IMR-90 (cell line): Measurements from ENCODE around the gene IWS1. TPM values are rescaled to one million over a fixed set of nuclear protein-coding genes. Genes with fewer than 3 reads are reported as not detected.

Experiments used
- ATAC-seq: fragments of 200-7000 bp; cut with Tn5 transposase; 2 replicates; pipeline ENCODE4 v1.9.1; 2020; ENCODE audit warnings: low read depth, mild to moderate bottlenecking, moderate library complexity
- BruUV-seq: library from RNA; stranded (reverse); fragments of 400-500 nt; replicated peaks from 2 replicates; lab custom pipeline; 2021; lab: Mats Ljungman, UMichigan
- CTCF ChIA-PET: fragments of 300-600 bp; formaldehyde crosslinking; extraction: SDS; loops from one replicate; lab custom pipeline; 2021; ENCODE audit warnings: antibody characterized with exemption; lab: Yijun Ruan, JAX
- POLR2A ChIA-PET: fragments of 300-600 bp; sonication (Branson Sonifier 250); formaldehyde crosslinking; loops from one replicate; lab custom pipeline; 2022; ENCODE audit warnings: antibody characterized with exemption; ENCODE audit not compliant: unreplicated experiment; lab: Charles Lee
- DNase-seq: peaks from one replicate; pipeline ENCODE4 v3.0.0; 2013
- H2AFZ ChIP-seq: replicated peaks from 2 replicates; pipeline ENCODE3; 2013; ENCODE audit warnings: low read length, mild to moderate bottlenecking; ENCODE audit not compliant: poor library complexity
- H2AK5ac ChIP-seq: 2 replicates; pipeline ENCODE4 v1.6.1; 2013; ENCODE audit warnings: low read depth, low read length, inconsistent platforms
- H2AK9ac ChIP-seq: replicated peaks from 2 replicates; pipeline ENCODE3; 2013; ENCODE audit warnings: mild to moderate bottlenecking, low read depth, low read length, moderate library complexity; ENCODE audit not compliant: poor library complexity
- H2BK120ac ChIP-seq: 2 replicates; pipeline ENCODE4 v1.6.1; 2013; ENCODE audit warnings: low read depth, low read length, inconsistent platforms
- H2BK15ac ChIP-seq: 3 replicates; pipeline ENCODE4 v1.6.1; 2013; ENCODE audit warnings: low read depth, low read length, inconsistent platforms
- H2BK20ac ChIP-seq: 2 replicates; pipeline ENCODE4 v1.6.1; 2013; ENCODE audit warnings: low read depth, mild to moderate bottlenecking, inconsistent platforms, low read length, moderate library complexity
- H2BK5ac ChIP-seq: 2 replicates; pipeline ENCODE4 v1.6.1; 2013; ENCODE audit warnings: mild to moderate bottlenecking, low read depth, low read length, inconsistent platforms; ENCODE audit not compliant: poor library complexity, severe bottlenecking
- H3K14ac ChIP-seq: replicated peaks from 2 replicates; pipeline ENCODE4 v1.6.1; 2013; ENCODE audit warnings: low read depth, low read length, inconsistent platforms
- H3K18ac ChIP-seq: 2 replicates; pipeline ENCODE4 v1.6.1; 2013; ENCODE audit warnings: low read depth, low read length, control low read depth
- H3K23ac ChIP-seq: 2 replicates; pipeline ENCODE4 v1.6.1; 2013; ENCODE audit warnings: low read depth, low read length, inconsistent platforms
- H3K27ac ChIP-seq: 2 replicates; pipeline ENCODE4 v1.5.1; 2013; ENCODE audit warnings: mild to moderate bottlenecking, control low read depth, low read length; ENCODE audit not compliant: insufficient read depth
- H3K27me3 ChIP-seq: 2 replicates; pipeline ENCODE4 v1.6.1; 2013; ENCODE audit warnings: low read length; ENCODE audit not compliant: control insufficient read depth, insufficient read depth
- H3K36me3 ChIP-seq: 2 replicates; pipeline ENCODE4 v1.6.1; 2013; ENCODE audit warnings: low read length, mixed read lengths; ENCODE audit not compliant: control insufficient read depth, insufficient read depth
- H3K4ac ChIP-seq: 2 replicates; pipeline ENCODE4 v1.6.1; 2013; ENCODE audit warnings: low read depth, low read length, inconsistent platforms
- H3K4me1 ChIP-seq: 2 replicates; pipeline ENCODE4 v1.6.1; 2013; ENCODE audit warnings: low read length, mixed read lengths; ENCODE audit not compliant: control insufficient read depth, insufficient read depth
- H3K4me2 ChIP-seq: 2 replicates; pipeline ENCODE4 v1.6.1; 2013; ENCODE audit warnings: low read depth, mild to moderate bottlenecking, control low read depth, low read length, moderate library complexity
- H3K4me3 ChIP-seq: 2 replicates; pipeline ENCODE4 v1.5.1; 2013; ENCODE audit warnings: low read depth, mild to moderate bottlenecking, control low read depth, low read length, moderate library complexity; ENCODE audit not compliant: insufficient read depth
- H3K56ac ChIP-seq: 2 replicates; pipeline ENCODE4 v1.6.1; 2013; ENCODE audit warnings: low read length, inconsistent platforms; ENCODE audit not compliant: insufficient read depth; ENCODE audit errors: extremely low read depth
- H3K79me1 ChIP-seq, 2 experiments: 2 replicates each; pipeline ENCODE4 v1.6.1; 2013; ENCODE audit warnings: low read length in 2 of 2, inconsistent platforms in 1 of 2, low read depth in 1 of 2
- H3K9ac ChIP-seq: 2 replicates; pipeline ENCODE4 v1.6.1; 2013; ENCODE audit warnings: low read depth, low read length, control low read depth
- H3K9me1 ChIP-seq: 2 replicates; pipeline ENCODE4 v1.6.1; 2013; ENCODE audit warnings: low read length, inconsistent platforms; ENCODE audit not compliant: insufficient read depth
- H3K9me3 ChIP-seq: 2 replicates; pipeline ENCODE4 v1.6.1; 2013; ENCODE audit warnings: low read length; ENCODE audit not compliant: control insufficient read depth, insufficient read depth
- H4K20me1 ChIP-seq: 2 replicates; pipeline ENCODE4 v1.6.1; 2013; ENCODE audit warnings: low read length, inconsistent platforms; ENCODE audit not compliant: insufficient read depth
- H4K5ac ChIP-seq: 2 replicates; pipeline ENCODE4 v1.6.1; 2013; ENCODE audit warnings: mild to moderate bottlenecking, low read depth, low read length, control low read depth
- H4K8ac ChIP-seq, 2 experiments: 2 replicates each; pipeline ENCODE4 v1.6.1; 2013; ENCODE audit warnings: low read depth in 2 of 2, low read length in 2 of 2, control low read depth in 1 of 2, inconsistent platforms in 1 of 2
- H4K91ac ChIP-seq: 2 replicates; pipeline ENCODE4 v1.6.1; 2013; ENCODE audit warnings: low read depth, low read length, inconsistent platforms; ENCODE audit not compliant: insufficient read depth
- BHLHE40 ChIP-seq: fragments of 150-350 bp; IDR thresholded peaks from 2 replicates; pipeline ENCODE4 v1.6.1; 2016; ENCODE audit warnings: mild to moderate bottlenecking, low read depth, low read length
- CEBPB ChIP-seq: IDR thresholded peaks from 2 replicates; pipeline ENCODE4 v1.6.1; 2012; ENCODE audit warnings: low read depth, low read length, improper control_type of control experiment
- ELK1 ChIP-seq: fragments of 150-350 bp; IDR thresholded peaks from 2 replicates; pipeline ENCODE4 v1.6.1; 2016; ENCODE audit warnings: low read depth, mild to moderate bottlenecking, low read length, moderate library complexity, borderline replicate concordance
- FOS ChIP-seq: fragments of 150-350 bp; IDR thresholded peaks from 2 replicates; pipeline ENCODE4 v1.6.1; 2016; ENCODE audit warnings: low read depth, low read length
- MAFK ChIP-seq: IDR thresholded peaks from 2 replicates; pipeline ENCODE4 v1.6.1; 2012; ENCODE audit warnings: low read depth, low read length, improper control_type of control experiment
- MAZ ChIP-seq: IDR thresholded peaks from 2 replicates; pipeline ENCODE4 v1.6.1; 2012; ENCODE audit warnings: low read depth, mild to moderate bottlenecking, low read length, improper control_type of control experiment, moderate library complexity, borderline replicate concordance
- MXI1 ChIP-seq: IDR thresholded peaks from 2 replicates; pipeline ENCODE4 v1.6.1; 2012; ENCODE audit warnings: low read depth, mild to moderate bottlenecking, low read length, moderate library complexity, borderline replicate concordance
- NFE2L2 ChIP-seq: fragments of 150-350 bp; IDR thresholded peaks from 2 replicates; pipeline ENCODE4 v1.6.1; 2016; ENCODE audit warnings: low read depth, mild to moderate bottlenecking, low read length
- POLR2A ChIP-seq: IDR thresholded peaks from 2 replicates; pipeline ENCODE4 v1.6.1; 2012; ENCODE audit warnings: mild to moderate bottlenecking, low read depth, low read length
- RAD21 ChIP-seq: IDR thresholded peaks from 2 replicates; pipeline ENCODE4 v1.6.1; 2012; ENCODE audit warnings: low read length, improper control_type of control experiment
- RCOR1 ChIP-seq: IDR thresholded peaks from 2 replicates; pipeline ENCODE4 v1.6.1; 2012; ENCODE audit warnings: mild to moderate bottlenecking, low read length, improper control_type of control experiment; ENCODE audit not compliant: insufficient replicate concordance
- RFX5 ChIP-seq: IDR thresholded peaks from 2 replicates; pipeline ENCODE4 v1.8.0; 2012; ENCODE audit warnings: low read depth, mild to moderate bottlenecking, low read length, moderate library complexity
- SMC3 ChIP-seq: fragments of 150-350 bp; IDR thresholded peaks from 2 replicates; pipeline ENCODE4 v1.6.1; 2016; ENCODE audit warnings: low read depth, mild to moderate bottlenecking, antibody characterized with exemption, low read length, moderate library complexity
- WGBS, 2 experiments: methylation state at CpG; one replicate each; pipeline versions ENCODE4 v1.1.5 to v1.1.7; 2013; ENCODE audit warnings: missing lambda C conversion rate in 2 of 2; ENCODE audit not compliant: insufficient read length in 1 of 2; ENCODE audit errors: extremely low coverage in 2 of 2; 5-methylcytosine and 5-hydroxymethylcytosine counted together
- dilution Hi-C: fragments of 300-500 bp; cut with HindIII; formaldehyde crosslinking; loops from one replicate; pipeline ENCODE4 v1.14.3; 2018; ENCODE audit warnings: low sequenced_read_pairs; ENCODE audit not compliant: unreplicated experiment
- in situ Hi-C: fragments of 300-500 bp; cut with MboI; formaldehyde crosslinking; loops from 3 replicates; pipeline ENCODE4 v1.14.3; 2019; ENCODE audit warnings: low sequenced_read_pairs, inconsistent platforms, mixed read lengths
- intact Hi-C: fragments of 100-400 bp; cut with micrococcal nuclease; formaldehyde crosslinking; loops from 2 replicates; pipeline ENCODE4 v1.10.0; 2022
- polyA plus RNA-seq, 3 experiments: library from polyadenylated mRNA; depleted of rRNA; stranded (reverse); fragments of >200 nt; gene quantifications; 2 replicates each; pipeline ENCODE4 v1.2.3, GENCODE V29; 2012; ENCODE audit warnings: low replicate concordance in 1 of 3
- total RNA-seq: library from RNA; depleted of rRNA; stranded (reverse); fragments of >200 nt; gene quantifications from 2 replicates; pipeline ENCODE4 v1.2.3, GENCODE V29; 2012
- TF ChIP-seq, protein P1 (sequence below): fragments of 150-350 bp; IDR thresholded peaks from 2 replicates; pipeline ENCODE4 v1.6.1; 2017; ENCODE audit warnings: mild to moderate bottlenecking, antibody characterized with exemption, low read length, low read depth
- TF ChIP-seq, protein P2 (sequence below): conservative IDR thresholded peaks from 2 replicates; pipeline ENCODE4 v1.5.1; 2012; ENCODE audit warnings: mild to moderate bottlenecking, low read depth, low read length, improper control_type of control experiment

IWS1 gene
- total and polyA plus RNA-seq, 2 of the 4 experiments (the other 2 are of a cell fraction), result 31.5 to 52.5 TPM

DNA sequence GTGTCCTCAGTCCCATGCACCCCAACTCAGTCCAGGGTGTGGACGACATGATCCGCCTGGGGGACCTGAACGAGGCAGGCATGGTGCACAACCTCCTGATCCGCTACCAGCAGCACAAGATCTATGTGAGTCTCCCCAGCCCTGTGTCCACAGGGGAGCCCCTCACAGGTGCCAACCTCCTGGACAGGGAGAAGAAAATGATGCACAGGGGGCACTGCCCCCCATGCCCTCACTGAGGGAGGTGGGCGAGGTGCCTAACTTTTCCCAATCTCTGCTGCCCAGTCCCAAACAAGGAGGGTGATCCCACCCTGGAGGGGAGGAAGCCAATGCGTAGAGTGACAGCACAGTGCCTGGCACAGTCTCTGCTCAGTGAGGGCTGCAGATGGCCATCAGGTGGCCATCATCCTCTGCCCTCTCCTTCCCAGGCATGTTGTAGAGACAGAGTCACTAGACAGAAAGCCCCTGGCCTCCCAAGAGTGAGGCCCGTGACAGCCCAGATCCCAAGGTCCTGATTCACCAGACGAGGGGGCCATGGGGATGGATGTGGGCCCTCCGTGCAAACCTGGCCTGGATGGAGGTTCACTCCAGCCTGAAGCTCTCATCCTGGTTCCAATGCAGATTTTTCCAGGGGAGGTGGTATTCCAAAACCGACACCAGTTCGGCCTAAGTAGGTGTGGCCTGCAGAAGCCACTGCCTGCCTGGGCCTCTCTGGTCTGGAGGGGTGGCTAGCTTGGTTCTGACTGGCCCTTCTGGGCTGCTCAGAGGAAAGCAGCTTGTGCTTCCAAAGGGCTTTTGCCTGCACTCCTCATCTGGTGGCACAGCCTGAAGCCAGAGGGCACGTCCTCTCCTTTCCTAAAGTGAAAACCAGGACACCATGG, 39.2 kb upstream of the IWS1 start:
- Histone ChIP-seq H2AK9ac (no peak overlapping the region), H3K23ac (no peak overlapping the region), H3K36me3 (no peaks in the 10 kb centered on the region), H3K4me1 (no peaks in the 10 kb centered on the region; the same call in 1 of the 2 replicates), H3K9me3 (peaks cover 2% of the 10 kb centered on the region; the same call in 1 of the 2 replicates), H3K4me3 (no peak overlapping the region), H4K91ac (no peak overlapping the region), H3K27ac (no peak overlapping the region), H4K20me1 (no peaks in the 10 kb centered on the region), H2AK5ac (no peak overlapping the region), H2BK120ac (no peak overlapping the region), H2BK15ac (no peak overlapping the region), H3K4me2 (no peak overlapping the region), H3K79me1 (no peaks in the 10 kb centered on the region), H2BK5ac (no peak overlapping the region), H3K14ac (no peak overlapping the region), H4K8ac (no peak overlapping the region), H3K9me1 (no peaks in the 10 kb centered on the region), H2BK20ac (no peak overlapping the region), H3K56ac (no peak overlapping the region), H3K27me3 (peaks cover 10% of the 10 kb centered on the region), H4K5ac (no peak overlapping the region), H2AFZ (no peak overlapping the region), H3K4ac (no peak overlapping the region), H3K9ac (no peak overlapping the region), H3K18ac (no peak overlapping the region)
- intact Hi-C loops, result no loop called here
- CTCF ChIA-PET, result interaction anchor here (0.5 kb wide), 1 partner anchor 10 kb away, joined by 3 read pairs; no protein-coding TSS in a partner anchor
- TF ChIP-seq RCOR1 (no peak), MAFK (no peak), SMC3 (no peak), MXI1 (no peak), CEBPB (no peak), RFX5 (no peak), ELK1 (no peak), RAD21 (no peak), POLR2A (no peak), NFE2L2 (no peak), MAZ (no peak), BHLHE40 (no peak), FOS (no peak)
- TF ChIP-seq, protein P1, sequence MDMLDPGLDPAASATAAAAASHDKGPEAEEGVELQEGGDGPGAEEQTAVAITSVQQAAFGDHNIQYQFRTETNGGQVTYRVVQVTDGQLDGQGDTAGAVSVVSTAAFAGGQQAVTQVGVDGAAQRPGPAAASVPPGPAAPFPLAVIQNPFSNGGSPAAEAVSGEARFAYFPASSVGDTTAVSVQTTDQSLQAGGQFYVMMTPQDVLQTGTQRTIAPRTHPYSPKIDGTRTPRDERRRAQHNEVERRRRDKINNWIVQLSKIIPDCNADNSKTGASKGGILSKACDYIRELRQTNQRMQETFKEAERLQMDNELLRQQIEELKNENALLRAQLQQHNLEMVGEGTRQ, result no peak
- TF ChIP-seq, protein P2, sequence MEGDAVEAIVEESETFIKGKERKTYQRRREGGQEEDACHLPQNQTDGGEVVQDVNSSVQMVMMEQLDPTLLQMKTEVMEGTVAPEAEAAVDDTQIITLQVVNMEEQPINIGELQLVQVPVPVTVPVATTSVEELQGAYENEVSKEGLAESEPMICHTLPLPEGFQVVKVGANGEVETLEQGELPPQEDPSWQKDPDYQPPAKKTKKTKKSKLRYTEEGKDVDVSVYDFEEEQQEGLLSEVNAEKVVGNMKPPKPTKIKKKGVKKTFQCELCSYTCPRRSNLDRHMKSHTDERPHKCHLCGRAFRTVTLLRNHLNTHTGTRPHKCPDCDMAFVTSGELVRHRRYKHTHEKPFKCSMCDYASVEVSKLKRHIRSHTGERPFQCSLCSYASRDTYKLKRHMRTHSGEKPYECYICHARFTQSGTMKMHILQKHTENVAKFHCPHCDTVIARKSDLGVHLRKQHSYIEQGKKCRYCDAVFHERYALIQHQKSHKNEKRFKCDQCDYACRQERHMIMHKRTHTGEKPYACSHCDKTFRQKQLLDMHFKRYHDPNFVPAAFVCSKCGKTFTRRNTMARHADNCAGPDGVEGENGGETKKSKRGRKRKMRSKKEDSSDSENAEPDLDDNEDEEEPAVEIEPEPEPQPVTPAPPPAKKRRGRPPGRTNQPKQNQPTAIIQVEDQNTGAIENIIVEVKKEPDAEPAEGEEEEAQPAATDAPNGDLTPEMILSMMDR, result no peak
- dilution Hi-C loops, result no loop called here
- BruUV-seq, result no TSS peak
- POLR2A ChIA-PET, result no interaction called here
- ATAC-seq (no peak), DNase-seq (no peak)
- 72% methylated on average over 4 of the region's 12 CpGs; no CpG with 5 or more reads in 1 of the 2 experiments for WGBS, 2 experiments
- in situ Hi-C loops, result no loop called here
